ENCODE measurements around the gene AMZ2.
A peak's percentile ranks its signal among the peaks of the same experiment; 100 is the strongest.
"Not testable (repeated sequence)": the region's sequence is repeated elsewhere in the genome, so short reads cannot be mapped to it uniquely, and the experiment has no call there.

Gene AMZ2

DNA sequence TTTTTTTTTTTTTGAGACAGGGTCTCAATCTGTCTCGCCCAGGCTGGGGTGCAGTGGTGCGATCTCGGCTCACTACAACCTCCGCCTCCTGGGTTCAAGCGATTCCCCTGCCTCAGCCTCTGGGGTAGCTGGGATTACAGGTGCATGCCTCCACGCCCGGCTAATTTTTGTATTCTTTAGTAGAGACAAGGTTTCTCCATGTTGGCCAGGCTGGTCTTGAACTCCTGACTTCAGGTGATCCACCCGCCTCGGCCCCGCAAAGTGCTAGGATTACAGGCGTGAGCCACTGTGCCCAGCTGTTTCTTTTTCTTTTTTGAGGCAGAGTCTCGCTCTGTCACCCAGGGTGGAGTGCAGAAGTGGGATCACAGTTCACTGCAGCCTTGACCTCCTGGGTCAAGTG lies 27.1 kb upstream of the AMZ2 start:
- not testable (repeated sequence) for DNase-seq (ENCODE audit: low read depth in 2 of 2)

DNA sequence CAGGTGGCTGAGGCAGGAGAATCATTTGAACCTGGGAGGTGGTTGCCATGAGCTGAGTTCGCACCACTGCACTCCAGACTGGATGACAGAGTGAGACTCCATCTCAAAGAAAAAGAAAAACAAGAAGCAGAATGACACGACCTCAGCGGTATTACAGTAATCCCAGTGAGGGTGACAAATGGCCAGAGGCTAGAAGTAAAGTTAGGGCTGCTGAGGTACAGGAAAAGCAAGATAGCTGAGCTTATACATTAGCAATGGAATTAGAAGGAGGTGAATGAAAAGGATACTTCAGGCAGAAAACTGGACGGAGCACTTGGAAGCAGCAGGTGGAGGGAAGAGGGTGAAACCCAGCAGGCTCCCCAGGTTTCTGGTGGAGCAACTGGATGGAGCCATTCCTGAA lies 26.1 kb upstream of the AMZ2 start:
- no peak for DNase-seq (ENCODE audit: low read depth in 2 of 2)

DNA sequence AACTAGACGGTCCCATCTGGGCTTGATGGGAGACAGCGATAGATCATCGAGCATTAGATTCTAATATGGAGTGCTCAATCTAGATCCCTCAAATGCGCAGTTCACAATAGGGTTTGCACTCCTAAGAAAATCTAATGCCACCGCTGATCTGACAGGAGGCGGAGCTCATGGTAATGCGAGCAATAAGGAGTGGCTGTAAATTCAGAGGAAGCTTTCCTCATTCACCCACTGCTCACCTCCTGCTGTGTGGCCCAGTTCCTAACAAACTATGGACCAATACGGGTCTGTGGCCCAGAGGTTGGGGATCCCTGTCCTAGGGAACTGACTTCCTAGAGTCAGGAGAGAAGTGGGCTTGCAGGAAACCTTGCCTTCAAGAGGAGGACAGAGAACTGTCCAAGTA lies 25.2 kb upstream of the AMZ2 start:
- no peak for DNase-seq (ENCODE audit: low read depth in 2 of 2)

DNA sequence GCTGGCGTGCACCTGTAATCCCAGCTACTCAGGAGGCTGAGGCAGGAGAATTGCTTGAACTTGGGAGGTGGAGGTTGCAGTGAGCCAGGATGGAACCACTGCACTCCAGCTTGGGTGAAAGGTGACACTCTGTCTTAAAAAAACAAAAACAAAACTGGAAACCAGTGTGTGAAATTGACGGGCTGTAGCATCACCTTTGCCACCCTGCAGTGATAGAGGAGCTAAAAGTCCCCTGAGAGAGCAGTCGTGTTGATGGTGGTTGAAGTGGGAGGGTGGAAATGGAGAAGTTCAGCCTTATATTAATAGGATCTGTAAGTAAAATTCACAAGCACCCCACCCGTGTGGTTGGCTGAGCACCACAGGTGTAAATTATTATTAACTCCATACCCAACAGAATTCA lies 22.8 kb upstream of the AMZ2 start:
- not testable (repeated sequence) for DNase-seq (ENCODE audit: low read depth in 2 of 2)

- not testable (repeated sequence) for DNase-seq (ENCODE audit: low read depth in 2 of 2)
Observed at GRCh38 chr17:68228039-68228680, 19.7 kb upstream of the AMZ2 start.

DNA sequence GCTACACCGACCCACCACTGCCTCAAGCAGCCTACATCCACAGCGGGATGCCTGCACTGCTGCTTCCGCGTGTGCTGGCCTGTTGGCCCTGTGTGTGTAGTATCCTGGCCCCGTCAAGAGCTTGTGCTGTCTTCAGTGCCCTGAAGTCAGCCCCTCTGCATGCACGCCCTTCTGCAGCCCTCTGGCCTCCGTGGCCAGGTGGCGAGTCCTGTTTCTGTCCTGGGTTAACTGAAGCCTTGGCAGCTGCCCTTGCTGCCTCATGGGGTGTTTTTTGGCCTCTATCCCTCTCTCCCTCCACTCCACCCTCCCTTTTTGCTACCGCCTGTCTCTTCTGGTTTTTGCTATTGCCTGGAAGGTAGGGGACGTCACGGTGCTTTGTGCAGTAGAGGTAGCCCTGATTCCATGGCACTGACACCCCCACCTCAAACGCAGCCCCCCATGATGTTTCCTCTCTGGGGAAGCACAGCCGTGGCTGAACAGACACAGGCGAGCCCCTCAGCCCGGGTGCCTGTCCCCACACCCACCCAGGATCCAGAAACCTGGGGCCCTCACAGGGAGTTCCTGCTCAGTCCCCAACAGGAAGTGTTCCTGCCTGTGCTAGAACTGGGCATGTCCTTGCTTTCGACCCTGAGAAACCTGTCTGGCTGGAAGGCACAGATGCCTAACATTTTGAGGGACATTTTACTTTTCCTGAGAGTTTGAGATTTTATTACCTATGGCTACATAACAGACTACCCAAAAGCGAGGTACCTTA lies 18.8 kb upstream of the AMZ2 start:
- no peak for DNase-seq (ENCODE audit: low read depth in 2 of 2)

GRCh38 chr17:68229619-68230018 lies 18.2 kb upstream of the AMZ2 start:
- no peak for DNase-seq (ENCODE audit: low read depth in 2 of 2)

DNA sequence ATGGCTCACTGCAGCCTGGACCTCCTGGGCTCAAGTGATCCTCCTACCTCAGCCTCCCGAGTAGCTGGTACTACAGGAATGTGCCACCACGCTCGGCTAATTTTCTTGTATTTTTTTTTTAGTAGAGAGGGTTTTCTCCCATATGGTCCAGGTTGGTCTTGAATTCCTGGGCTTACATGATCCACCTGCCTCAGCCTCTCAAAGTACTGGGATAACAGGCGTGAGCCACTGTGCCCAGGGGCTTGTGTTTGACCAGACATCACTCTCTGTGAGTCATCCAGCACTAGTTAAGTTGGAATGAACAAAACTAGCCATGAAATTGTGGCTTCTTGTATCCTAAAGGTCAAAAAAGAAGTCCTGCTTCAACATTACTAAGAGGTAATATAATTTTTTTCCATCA lies 16.7 kb upstream of the AMZ2 start:
- not testable (repeated sequence) for DNase-seq (ENCODE audit: low read depth in 2 of 2)

DNA sequence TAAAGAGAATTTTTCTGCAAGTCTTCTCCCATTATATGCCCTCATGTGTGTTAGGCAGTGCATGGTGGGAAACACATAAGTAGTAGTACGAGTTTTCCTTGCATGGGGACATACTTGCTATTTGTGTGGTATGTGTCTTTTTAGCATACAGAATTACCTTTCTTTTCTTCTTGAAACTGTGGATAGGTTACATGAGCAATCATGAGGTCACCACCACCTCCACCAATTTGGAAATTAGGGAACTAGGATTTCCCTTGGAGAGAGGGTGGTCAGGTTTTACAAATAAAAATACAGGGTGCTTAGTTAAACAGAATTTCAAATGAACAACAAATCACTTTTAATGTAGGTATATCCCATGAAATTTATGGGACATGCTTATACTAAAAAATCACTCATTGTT lies 16.3 kb upstream of the AMZ2 start:
- no peak for DNase-seq (ENCODE audit: low read depth in 2 of 2)

- DNase-seq (ENCODE audit: low read depth in 2 of 2): not testable (repeated sequence)
Observed at GRCh38 chr17:68232741-68233140, 15.1 kb upstream of the AMZ2 start.

DNA sequence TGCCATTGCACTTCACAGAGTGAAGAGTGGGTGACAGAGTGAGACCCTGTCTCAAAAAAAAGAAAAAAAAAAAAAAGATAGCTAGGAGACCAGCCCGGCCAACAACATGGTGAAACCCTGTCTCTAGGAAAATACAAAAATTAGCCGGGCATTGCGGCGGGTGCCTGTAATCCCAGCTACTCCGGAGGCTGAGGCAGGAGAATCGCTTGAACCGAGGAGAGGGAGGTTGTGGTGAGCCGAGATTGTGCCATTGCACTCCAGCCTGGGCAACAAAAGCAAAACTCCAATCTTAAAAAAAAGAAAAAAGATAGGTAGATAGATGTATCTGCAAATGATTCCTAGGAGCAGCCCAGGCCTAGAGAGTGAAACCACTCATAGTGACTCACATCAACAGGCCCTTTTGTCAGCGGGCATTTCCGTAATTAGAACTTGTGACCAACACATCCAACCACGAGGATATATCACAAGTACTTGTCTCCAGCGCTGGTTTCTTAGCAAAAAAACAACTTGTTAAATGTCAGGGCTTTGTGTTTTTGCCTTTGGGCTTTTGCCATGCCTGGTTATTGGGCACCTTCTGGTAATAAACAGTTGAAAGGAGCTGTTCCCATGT lies 13.0 kb upstream of the AMZ2 start:
- not testable (repeated sequence) for DNase-seq (ENCODE audit: low read depth in 2 of 2)

DNA sequence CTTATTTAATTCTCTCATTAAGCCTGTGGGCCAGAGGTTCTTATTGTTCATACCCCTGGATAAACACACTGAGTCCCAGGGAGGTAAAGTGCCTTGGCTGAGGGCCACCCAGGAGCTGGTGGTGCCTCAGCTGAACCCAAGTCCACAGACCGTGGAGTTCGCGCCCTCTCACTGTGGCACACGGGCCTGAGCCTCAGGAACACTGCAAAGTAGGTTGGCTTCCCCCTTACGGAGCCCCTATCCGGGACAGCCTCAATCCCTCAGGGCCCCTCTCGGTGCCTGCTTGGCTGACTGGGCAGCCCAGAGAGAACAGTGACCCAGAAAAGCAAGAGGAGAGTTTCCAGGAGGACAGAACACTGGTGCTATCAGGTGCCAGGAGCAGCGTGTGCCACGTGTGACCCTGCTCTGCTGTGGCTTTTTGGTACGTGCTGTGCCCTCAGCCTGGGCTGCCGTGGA lies 12.5 kb upstream of the AMZ2 start:
- not testable (repeated sequence) for DNase-seq (ENCODE audit: low read depth in 2 of 2)

GRCh38 chr17:68237369-68238163 lies 10.3 kb upstream of the AMZ2 start:
- DNase-seq (ENCODE audit: low read depth in 2 of 2): not testable (repeated sequence)

DNA sequence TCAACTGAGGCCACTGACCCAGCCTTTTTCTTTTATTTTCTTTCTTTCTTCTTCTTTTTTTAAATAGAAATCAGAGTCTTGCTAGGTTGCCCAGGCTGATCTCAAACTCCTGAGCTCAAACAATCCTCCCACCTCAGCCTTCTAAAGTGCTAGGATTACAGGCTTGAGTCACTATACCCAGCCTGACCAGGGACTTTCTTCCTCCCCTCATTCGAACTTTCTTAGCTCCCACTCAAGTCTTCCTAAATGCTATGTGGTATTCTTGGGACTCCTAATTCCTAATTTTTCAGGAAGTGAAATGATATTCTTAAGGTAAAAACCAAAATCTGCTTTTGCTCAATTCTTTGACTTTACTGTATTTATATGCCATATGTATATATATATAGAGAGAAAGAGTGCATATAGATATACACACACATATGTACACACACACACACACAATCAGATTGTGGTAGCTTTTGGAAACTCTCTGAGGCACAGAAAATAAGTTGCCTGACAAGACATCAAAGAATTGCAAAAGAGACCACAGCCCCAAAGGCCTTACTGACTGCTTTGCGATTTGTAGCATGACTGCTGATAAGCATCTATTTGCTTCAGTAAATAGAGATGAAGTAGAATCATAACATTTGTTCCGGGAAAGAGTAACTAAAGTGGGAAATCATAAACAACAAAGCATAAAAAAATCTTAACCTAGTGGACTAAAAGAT lies 9.5 kb upstream of the AMZ2 start:
- DNase-seq (ENCODE audit: low read depth in 2 of 2): no peak

DNA sequence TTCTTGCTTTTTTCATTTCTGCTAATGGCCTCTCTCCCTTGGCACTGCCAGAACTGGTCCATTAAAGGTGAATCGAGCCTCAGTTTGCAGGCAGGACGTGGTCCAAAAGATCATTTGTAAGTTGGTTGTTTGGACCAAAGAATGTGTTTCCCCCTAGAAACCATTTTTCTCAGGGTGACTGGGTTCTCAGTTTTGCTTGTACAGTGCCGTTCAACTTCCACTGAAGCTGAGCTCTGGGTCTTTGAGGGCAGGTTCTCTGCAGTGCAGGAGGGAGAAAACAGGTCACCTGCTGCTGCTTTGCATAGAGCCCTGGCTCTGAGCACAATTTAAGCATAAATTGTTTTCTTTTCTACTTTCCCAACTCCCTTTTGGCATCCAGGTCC lies 9.0 kb upstream of the AMZ2 start:
- no peak for DNase-seq (ENCODE audit: low read depth in 2 of 2)

DNA sequence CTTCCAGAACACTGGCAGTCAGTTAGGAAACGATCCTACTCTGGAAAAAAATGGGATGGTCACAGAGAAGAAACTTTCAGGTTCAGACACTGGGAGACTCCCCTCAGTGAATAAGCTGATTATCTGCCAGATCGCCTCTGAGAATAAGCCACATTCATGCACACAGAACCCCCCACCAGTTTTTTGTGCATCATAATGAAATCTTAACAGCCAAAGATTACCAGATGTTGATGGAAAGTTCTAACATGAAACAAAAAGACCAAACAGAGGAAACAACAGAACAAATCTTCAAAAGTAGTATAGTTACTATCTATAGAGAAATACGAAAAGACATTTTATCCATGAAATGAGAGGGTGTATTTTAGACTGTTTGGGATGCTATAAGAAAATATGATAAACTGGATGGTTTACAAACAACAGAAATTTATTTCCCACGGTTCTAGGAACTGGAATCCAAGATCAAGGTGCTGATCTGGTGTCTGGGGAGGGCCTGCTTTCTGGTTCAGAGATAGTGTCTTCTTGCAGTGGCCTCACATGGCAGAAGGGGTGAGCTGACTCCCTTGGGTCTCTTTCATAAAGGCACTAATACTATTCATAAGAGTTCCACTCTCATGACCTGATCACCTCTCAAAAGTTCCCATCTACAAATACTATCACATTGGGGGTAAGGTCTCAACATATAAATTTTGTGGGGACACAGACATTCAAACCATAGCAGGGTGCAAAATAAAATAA lies 8.0 kb upstream of the AMZ2 start:
- no peak for DNase-seq (ENCODE audit: low read depth in 2 of 2)

- DNase-seq (ENCODE audit: low read depth in 2 of 2): no peak
Observed at GRCh38 chr17:68246271-68247028, 1.4 kb upstream of the AMZ2 start.

- DNase-seq (ENCODE audit: low read depth in 2 of 2): peak in 1 of 2 donors; percentile 38
Observed at GRCh38 chr17:68248199-68248825, 469 bp downstream of the AMZ2 start.

DNA sequence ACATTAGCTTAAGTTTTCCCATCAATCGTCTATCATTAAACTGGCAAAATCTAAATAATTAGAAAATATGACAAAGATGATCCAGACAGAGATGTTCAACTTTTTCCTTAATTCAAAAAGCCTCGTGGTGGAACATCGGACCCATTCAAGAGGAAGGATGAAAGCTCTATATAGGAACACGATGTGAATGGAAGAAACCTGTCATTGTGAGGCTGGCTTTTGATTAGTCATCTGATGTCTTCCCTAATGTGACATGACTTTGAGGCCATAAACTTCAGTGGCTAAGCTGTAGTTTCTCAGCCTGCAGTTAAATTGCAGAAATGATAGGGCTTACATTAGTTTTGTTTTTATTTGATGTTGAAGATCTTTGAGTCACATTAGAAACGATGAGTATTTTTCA lies 1.0 kb downstream of the AMZ2 start:
- DNase-seq (ENCODE audit: low read depth in 2 of 2): no peak

GRCh38 chr17:68249354-68249765 lies 1.5 kb downstream of the AMZ2 start:
- no peak for DNase-seq (ENCODE audit: low read depth in 2 of 2)
